KOPT-K1 (cell line): ENCODE data around the gene NPHP1.
"Not testable (repeated sequence)": the region's sequence is repeated elsewhere in the genome, so short reads cannot be mapped to it uniquely, and the experiment has no call there.

Source experiments
- H3K27ac ChIP-seq: fragments of 200-600 bp; sonication (generic); 2 replicates; pipeline ENCODE4 v1.5.1; 2016; ENCODE audit warnings: antibody characterized with exemption, mild to moderate bottlenecking, low read depth, low read length; ENCODE audit not compliant: poor library complexity, severe bottlenecking
- H3K36me3 ChIP-seq: fragments of 200-600 bp; sonication (generic); 2 replicates; pipeline ENCODE4 v1.5.1; 2017; ENCODE audit warnings: antibody characterized with exemption, mild to moderate bottlenecking, low read length, moderate library complexity; ENCODE audit not compliant: insufficient read depth
- H3K9me3 ChIP-seq: fragments of 200-600 bp; sonication (generic); 2 replicates; pipeline ENCODE4 v1.5.1; 2017; ENCODE audit warnings: antibody characterized with exemption, low read length, mild to moderate bottlenecking; ENCODE audit not compliant: insufficient read depth, poor library complexity, severe bottlenecking

Gene NPHP1

DNA sequence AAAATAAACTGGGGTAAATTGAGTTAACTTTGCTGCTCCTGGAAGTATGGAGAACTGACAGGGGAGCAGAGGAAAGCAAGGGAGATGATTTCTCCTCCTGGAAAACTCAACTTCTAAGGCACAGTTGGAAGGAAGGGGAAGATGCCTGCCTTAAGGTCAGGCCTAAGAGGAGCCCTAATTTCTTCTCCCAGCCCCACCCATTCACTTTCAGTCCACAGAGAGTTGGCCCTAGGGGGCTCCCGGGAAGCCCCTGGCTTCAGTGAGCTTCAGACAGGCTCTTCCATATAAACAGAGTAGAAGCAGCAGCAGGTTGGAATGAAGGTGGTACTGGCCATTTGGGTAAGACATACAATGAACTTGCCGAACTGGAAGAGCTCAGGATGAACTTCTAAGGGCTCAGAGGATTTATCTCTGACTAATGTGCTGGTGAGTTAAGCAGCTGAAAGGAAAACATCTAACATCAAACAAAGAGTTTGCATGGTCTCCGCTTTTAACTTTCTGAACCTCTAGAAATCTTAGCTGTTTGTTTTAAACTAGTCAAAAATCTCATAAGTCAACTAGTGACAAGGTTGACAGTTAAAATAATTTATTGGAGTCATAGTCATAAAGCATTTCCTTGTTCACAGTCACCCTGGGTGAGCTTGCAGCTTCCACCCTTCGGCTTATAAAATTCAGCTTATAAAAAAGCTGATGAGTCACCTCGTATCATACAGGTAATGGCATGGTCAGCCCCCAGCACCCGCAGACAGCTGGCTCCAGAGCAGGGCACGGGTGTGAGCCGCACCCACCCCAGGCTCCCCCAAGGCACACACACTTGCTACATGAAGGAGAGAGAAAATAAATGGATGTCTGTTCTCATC is 99.0 kb downstream of the NPHP1 start:
- peaks cover 16% of the 10 kb centered on the region for H3K9me3 ChIP-seq
- no peaks in the 10 kb centered on the region for H3K36me3 ChIP-seq
- H3K27ac ChIP-seq: no peak overlapping the region

DNA sequence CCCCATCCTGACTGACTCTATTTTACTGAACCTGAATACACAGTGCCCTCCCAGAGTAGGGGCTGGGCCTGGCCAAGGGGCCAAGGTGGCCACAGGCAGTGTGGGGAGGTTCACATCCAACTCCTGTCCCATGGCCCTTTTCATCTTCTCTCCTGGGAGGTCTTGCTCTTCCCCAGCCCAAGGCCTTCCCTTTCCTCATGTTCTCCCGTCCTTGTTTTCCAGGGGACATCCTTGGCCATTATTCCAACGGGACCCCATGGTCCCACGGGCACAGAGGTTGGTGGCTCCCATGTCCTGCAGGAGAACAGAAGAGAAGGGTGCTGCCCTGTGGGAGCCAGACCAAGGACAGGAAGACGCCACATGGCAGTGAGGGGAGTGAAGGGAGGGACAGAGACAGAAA is 99.6 kb downstream of the NPHP1 start:
- Histone ChIP-seq H3K36me3 (no peaks in the 10 kb centered on the region), H3K27ac (no peak overlapping the region), H3K9me3 (peaks cover 16% of the 10 kb centered on the region)

GRCh38 chr2:110104025-110104771 is 100.6 kb downstream of the NPHP1 start:
- peaks cover 16% of the 10 kb centered on the region for H3K9me3 ChIP-seq
- H3K36me3 ChIP-seq: no peaks in the 10 kb centered on the region
- no peak overlapping the region for H3K27ac ChIP-seq

- Histone ChIP-seq H3K27ac (no peak overlapping the region), H3K9me3 (peaks cover 13% of the 10 kb centered on the region), H3K36me3 (no peaks in the 10 kb centered on the region)
Measured at GRCh38 chr2:110103061-110103961, 101.5 kb downstream of the NPHP1 start.

- Histone ChIP-seq H3K27ac (no peak overlapping the region), H3K9me3 (peaks cover 8% of the 10 kb centered on the region), H3K36me3 (no peaks in the 10 kb centered on the region)
Measured at GRCh38 chr2:110101901-110102803, 102.7 kb downstream of the NPHP1 start.

DNA sequence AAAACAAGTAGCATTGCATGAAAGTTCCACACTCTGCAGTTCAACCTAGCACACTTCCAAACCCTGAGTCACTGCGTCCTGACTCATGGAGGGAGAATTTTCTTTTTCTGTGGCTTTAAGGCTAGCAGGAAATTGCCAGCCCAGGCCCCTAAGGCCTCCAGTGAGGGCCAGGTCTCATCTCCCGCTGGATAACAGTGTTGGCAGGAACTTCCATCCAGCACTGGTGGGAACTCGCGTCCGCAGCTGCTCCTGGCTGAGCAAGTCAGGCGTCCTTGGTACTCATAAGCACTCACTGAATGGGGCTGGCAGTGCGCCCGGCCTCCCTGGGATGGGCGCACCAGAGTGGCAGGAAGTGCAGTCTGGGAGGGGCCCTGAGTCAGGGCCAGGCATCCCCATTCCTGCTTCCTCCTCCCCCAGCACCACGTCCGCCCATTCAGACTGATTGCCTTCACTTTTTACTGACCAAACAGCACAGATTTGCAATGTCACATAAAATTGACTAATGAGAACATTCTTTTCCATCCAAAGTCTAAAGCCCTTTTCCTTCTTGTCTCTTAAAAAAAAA is 103.5 kb downstream of the NPHP1 start:
- H3K9me3 ChIP-seq: no peaks in the 10 kb centered on the region
- H3K36me3 ChIP-seq: no peaks in the 10 kb centered on the region
- no peak overlapping the region for H3K27ac ChIP-seq

- H3K27ac ChIP-seq, H3K36me3 ChIP-seq, H3K9me3 ChIP-seq: not testable (repeated sequence)
Measured at GRCh38 chr2:110100880-110101279, 103.9 kb downstream of the NPHP1 start.

GRCh38 chr2:110100480-110100879 is 104.3 kb downstream of the NPHP1 start:
- Histone ChIP-seq H3K27ac (no peak overlapping the region), H3K9me3 (no peaks in the 10 kb centered on the region), H3K36me3 (no peaks in the 10 kb centered on the region)

- no peaks in the 10 kb centered on the region for H3K36me3 ChIP-seq
- H3K9me3 ChIP-seq: no peaks in the 10 kb centered on the region
- H3K27ac ChIP-seq: no peak overlapping the region
Measured at GRCh38 chr2:110099471-110100225, 105.2 kb downstream of the NPHP1 start.

DNA sequence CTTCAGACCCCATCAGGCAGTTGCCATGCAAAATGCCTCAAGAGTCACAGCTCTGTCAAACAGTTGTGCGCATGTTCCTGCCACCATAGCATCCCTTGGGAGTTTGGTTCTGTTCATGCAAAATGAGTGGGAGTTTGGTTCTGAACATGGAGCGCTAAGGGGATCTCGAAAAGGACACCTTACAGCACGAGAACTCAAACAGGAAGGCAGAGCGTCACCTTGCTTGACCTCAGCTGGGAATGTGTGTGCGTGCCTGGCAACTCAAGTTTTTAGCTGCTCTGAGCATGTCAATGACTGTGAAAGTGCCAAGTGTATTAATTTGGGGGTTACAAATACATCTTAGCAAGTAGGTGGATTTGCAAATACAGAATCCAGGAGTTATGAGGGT is 105.8 kb downstream of the NPHP1 start:
- no peak overlapping the region for H3K27ac ChIP-seq
- H3K9me3 ChIP-seq: no peaks in the 10 kb centered on the region
- H3K36me3 ChIP-seq: no peaks in the 10 kb centered on the region

- Histone ChIP-seq H3K9me3 (no peaks in the 10 kb centered on the region), H3K36me3 (no peaks in the 10 kb centered on the region), H3K27ac (no peak overlapping the region)
Measured at GRCh38 chr2:110097506-110098220, 107.2 kb downstream of the NPHP1 start.

DNA sequence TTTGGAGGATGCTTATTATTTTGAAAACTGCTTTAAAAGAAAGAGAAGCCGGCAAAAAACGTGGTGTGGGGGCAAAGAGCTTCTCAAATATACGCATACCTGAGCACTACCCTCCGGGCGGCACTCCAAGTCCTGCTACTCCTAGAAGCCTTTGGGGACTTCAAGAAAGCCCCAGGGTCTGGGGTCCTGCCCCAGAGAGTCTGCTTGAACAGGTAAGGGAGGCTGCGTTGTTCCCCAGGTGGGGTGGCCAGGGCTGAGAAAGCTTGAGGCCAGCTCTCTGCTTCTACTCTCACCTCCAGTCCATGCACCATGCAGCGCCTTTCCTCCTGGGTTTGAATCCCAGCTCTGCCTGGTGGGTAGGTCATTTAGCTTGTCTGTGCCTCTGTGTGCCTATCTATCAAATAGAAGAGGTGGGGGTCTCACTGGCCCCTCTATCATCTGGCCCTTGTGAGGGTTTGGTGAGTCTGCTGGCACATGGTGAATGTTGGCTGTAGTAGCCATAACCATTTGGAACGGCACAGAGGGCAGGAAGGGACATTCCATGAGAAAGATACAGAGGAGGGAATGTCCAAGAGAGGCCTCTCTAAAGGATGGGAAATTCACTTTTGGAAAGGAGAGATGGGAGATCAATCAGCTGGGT is 108.7 kb downstream of the NPHP1 start:
- no peaks in the 10 kb centered on the region for H3K9me3 ChIP-seq
- H3K36me3 ChIP-seq: no peaks in the 10 kb centered on the region
- no peak overlapping the region for H3K27ac ChIP-seq
